Motor neuron (in vitro differentiated cells): ENCODE results near the gene MYLK. TPM values are rescaled to one million over a fixed set of nuclear protein-coding genes. Genes with fewer than 3 reads are reported as not detected.

Experiments
- ATAC-seq, 8 experiments: fragments of 200-7000 bp; cut with Tn5 transposase; replicated peaks in 6 of 8; 2 replicates each; pipeline ENCODE4 v1.8.0; 2021; ENCODE audit warnings: mild to moderate bottlenecking in 8 of 8, moderate library complexity in 8 of 8
- H3K27ac ChIP-seq, 2 donors: fragments of 250-450 bp; sonication (Bioruptor Pico); 2 replicates each; pipeline ENCODE4 v1.9.0; 2021; ENCODE audit warnings: antibody characterized with exemption in 2 of 2, mild to moderate bottlenecking in 2 of 2, moderate library complexity in 1 of 2
- H3K4me1 ChIP-seq, 2 donors: fragments of 250-450 bp; sonication (Bioruptor Pico); replicated peaks in 1 of 2; 2 replicates each; pipeline ENCODE4 v1.6.1; 2021; ENCODE audit warnings: antibody characterized with exemption in 2 of 2, mild to moderate bottlenecking in 2 of 2, moderate library complexity in 1 of 2
- H3K4me3 ChIP-seq, 5 donors: fragments of 250-450 bp; sonication (Bioruptor Pico); 2 replicates each; pipeline ENCODE4 v1.9.0; 2021; ENCODE audit warnings: antibody characterized with exemption in 5 of 5, mild to moderate bottlenecking in 5 of 5, moderate library complexity in 4 of 5
- whole genome bisulfite sequencing, 10 experiments: fragments of 450-650 bp; shearing (Covaris generic); methylation state at CpG; one replicate each; pipeline ENCODE4 v1.0.0; 2022; 5-methylcytosine and 5-hydroxymethylcytosine counted together
- in situ Hi-C, 9 experiments: fragments of 400-800 bp; cut with MboI; loops; one replicate each; pipeline ENCODE4 v1.15.0; 2021; ENCODE audit warnings: low sequenced_read_pairs in 9 of 9, low pct_unique_long_range_greater_than_20kb in 2 of 9; ENCODE audit not compliant: unreplicated experiment in 9 of 9
- total RNA-seq, 8 experiments: library from RNA; unstranded; fragments of 300-600 nt; gene quantifications; 2 replicates each; pipeline versions ENCODE4 v1.2.3 to v1.2.4, GENCODE V29; 2022

MYLK gene
- total RNA-seq, 8 experiments from 2014 or later = 1.8 to 18.7 (median 6.1) TPM

DNA sequence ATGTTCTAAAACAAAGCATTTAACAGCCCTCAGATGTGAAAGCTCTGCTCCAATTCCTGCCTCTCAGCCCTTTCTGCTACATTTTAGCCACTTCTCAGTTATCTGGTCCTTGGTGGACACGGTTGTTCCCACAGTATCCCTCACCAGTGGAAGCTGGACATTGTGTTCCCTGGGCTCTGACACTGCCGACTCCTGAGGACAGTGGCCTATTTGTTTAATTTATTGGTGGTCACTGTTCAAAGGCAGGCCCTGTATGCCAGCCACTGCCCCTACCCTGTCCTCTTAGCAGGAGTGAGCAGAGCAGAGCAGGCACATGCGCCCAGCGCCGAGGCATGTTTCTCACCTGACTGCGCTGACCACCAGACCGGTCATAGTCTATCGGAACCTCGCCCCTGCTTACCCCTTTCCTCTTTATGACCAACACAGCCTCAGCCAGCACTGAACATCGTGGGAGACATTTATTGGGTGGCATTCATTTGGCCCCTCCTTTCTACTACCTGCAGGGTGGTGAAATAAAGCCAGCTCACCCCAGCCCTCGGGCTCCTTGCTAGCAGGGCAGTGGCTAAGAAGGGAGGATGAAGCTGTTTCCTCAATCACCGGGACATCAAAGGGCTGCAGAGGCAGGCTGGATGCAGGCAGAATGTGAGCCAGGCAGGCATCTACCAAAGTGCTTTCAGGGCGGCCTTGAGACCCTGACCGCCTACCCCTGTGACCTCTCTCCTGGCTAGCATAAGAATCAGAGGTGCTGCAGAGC, 245.0 kb downstream of the MYLK start:
- Histone ChIP-seq H3K27ac (no peak overlapping the region), H3K4me1 (peaks cover 0 to 8% of the 10 kb centered on the region in 2 donors), H3K4me3 (no peak overlapping the region)
- in situ Hi-C loops = no loop called here
- peak in 2 of 8 experiments; percentile 6 to 13 for ATAC-seq
- WGBS, 10 experiments = 50 to 90% (median 69%) methylated on average over 1 to 8 of the region's 14 CpGs; no CpG with 5 or more reads in 3 of the 10 experiments

DNA sequence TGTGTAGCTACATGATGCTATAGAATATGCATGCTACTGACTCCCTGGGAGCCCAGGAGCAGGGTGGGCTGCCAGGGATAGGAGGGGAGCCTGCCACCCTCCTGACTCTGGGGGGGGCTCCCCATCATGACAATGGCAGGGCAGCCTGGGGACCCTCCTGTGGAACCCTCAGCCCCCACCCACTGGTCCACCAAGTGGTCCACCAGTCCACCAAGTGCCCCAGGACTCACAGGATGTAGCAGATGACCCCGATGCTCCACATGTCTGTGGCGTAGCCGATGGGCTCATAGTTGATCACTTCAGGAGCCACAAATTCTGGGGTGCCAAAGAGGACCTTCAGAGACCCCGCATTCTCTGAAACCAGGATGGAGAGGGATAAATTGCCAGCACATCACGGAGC, 246.3 kb downstream of the MYLK start:
- Histone ChIP-seq H3K4me3 (no peak overlapping the region), H3K27ac (no peak overlapping the region), H3K4me1 (peaks cover 0 to 8% of the 10 kb centered on the region in 2 donors)
- WGBS, 10 experiments = 100% methylated on average over 1 of the region's 5 CpGs; no CpG with 5 or more reads in 8 of the 10 experiments
- no peak for ATAC-seq
- in situ Hi-C loops = no loop called here

DNA sequence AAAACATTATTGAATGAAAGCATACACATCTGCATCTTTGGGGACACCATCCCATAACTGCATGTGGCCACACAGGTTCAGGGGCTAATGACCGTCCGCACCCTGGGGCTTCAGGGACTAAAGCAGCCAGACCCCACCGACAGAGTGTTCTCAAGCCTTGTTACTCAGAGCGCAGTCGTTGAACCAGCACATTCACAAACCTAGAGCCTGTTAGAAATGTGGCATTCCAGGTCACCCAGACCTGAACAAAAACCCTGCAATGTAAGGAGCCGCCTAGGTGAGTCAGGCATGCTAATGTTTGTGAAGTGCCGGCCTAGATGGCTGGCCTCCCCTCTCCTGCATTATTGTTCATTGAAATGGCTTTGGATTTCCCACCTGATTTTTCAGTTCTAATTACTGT, 247.0 kb downstream of the MYLK start:
- WGBS, 10 experiments = 64 to 100% (median 92%) methylated on average over 2 to 5 of the region's 7 CpGs; no CpG with 5 or more reads in 4 of the 10 experiments
- peak in 2 of 8 experiments; percentile 17 to 47 for ATAC-seq
- in situ Hi-C loops = no loop called here
- Histone ChIP-seq H3K4me3 (no peak overlapping the region), H3K4me1 (peaks cover 0 to 11% of the 10 kb centered on the region in 2 donors), H3K27ac (no peak overlapping the region)

DNA sequence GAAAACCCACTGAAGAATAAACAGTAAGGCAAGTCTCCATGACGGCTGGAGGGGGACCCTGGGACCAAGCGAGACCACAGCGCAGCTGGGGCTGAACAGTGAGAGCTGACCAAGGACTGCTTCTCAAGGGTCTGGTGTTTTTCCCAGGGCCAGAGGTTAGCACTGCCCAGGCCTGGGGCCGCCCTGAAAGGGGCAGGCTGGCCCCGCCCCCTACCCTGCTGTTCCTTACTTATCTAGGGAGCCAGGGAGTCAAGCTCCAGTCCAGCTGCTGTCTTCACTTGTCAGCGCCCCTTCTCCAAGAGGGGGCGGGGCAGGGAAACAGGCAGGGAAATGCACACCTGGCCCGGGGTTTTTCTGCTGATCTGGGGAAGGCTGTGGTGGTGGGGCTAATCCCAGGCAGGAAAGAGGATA, 247.7 kb downstream of the MYLK start:
- H3K27ac ChIP-seq = no peak overlapping the region
- ATAC-seq = peak in 6 of 8 experiments; percentile 9 to 82 (median 49)
- WGBS, 10 experiments = 30 to 48% (median 40%) methylated on average over 2 to 3 of the region's 8 CpGs; no CpG with 5 or more reads in 7 of the 10 experiments
- H3K4me3 ChIP-seq = no peak overlapping the region
- H3K4me1 ChIP-seq = peaks cover 0 to 18% of the 10 kb centered on the region in 2 donors
- in situ Hi-C loops = no loop called here

DNA sequence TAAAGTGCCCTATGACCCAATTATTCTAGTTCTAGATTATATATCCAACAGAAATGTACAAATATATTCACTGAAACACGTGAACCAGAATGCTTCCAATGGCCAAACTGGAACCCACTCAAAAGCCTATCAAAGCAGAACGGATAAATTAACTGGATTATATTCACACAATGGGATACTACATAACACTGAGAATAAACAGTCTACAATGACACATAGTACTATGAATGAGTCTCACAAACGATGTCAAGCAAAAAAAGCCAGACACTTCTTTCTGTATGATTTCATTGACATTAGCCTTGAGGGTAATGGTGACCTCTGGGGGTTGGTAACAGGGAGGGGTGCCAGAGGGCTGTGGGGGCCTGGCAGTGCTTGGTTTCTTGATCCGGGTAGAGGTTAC, 248.4 kb downstream of the MYLK start:
- no peak for ATAC-seq
- H3K27ac ChIP-seq = no peak overlapping the region
- H3K4me3 ChIP-seq = no peak overlapping the region
- in situ Hi-C loops = no loop called here
- 32 to 100% (median 73%) methylated on average over 1 to 3 of the region's 4 CpGs; no CpG with 5 or more reads in 1 of the 10 experiments for WGBS, 10 experiments
- H3K4me1 ChIP-seq = peaks cover 0 to 20% of the 10 kb centered on the region in 2 donors

DNA sequence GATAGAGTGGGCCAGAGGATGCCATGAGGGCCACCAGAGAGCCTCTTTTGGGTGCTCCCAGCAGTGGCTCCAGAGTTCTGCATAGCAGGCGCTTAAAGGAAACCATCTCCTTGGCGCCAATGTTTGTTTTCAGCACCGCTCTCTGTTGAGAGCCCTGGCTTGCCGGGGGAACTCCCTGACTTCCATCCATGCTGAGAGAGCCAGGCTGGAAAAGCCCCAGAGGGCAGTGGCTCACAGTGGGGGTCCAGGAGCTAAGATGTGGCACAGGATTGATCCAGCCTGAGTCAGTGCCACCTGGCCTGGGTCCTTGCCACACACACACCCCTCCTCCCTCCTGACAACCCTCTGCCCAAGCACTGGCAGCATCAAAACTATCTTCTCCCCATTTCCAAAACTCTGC, 248.9 kb downstream of the MYLK start:
- H3K4me1 ChIP-seq = peaks cover 0 to 20% of the 10 kb centered on the region in 2 donors
- H3K27ac ChIP-seq = no peak overlapping the region
- WGBS, 10 experiments = 94 to 100% (median 100%) methylated on average over 1 to 3 of the region's 4 CpGs; no CpG with 5 or more reads in 7 of the 10 experiments
- no peak overlapping the region for H3K4me3 ChIP-seq
- peak in 1 of 8 experiments; percentile 26 for ATAC-seq
- in situ Hi-C loops = no loop called here

DNA sequence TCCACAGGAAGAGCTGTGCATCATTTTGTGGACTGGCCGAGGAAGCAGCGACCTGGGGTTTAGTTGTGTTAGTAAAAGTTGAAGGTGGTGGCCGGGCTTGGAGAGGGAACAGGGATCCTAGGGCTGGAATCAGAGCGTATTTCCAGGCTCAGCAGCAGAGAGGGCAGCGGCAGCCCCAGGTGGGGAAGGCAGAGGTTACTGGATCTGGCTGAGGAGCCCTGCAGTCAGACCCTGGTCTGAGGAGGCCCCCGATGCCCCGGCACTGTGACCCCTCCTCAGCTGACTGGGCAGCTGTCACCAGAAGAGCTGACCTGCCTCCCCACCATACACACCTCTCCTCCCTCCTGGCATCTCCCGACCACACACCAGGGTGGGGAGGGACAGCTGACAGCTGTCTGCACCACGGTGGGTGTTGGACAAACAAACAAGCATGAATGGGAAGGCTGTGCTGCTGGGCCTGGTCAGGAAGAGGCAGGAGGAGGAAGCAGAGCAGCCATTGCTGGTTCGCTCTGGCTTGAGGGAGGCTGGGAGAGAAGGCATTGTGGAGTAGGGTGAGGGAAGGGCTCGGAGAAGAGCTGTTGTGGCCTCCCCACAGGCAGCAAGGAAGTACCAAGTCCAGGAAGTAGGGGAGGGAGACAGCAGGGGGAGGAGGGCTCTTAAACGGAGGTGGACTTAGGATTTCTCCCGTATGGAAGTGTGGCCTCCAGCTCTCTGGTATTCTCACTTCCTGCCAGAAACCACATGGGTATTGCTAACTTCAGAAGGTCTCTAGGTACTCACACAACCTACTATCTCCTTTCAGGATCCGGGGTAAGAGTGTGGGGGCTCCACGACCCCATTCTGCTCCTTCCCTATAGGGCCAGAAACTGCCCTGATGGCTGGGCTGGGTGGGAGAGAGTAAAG, 249.7 kb downstream of the MYLK start:
- Histone ChIP-seq H3K27ac (no peak overlapping the region), H3K4me1 (peaks cover 0 to 20% of the 10 kb centered on the region in 2 donors), H3K4me3 (no peak overlapping the region)
- WGBS, 10 experiments = 20 to 100% (median 90%) methylated on average over 1 to 6 of the region's 15 CpGs; no CpG with 5 or more reads in 1 of the 10 experiments
- in situ Hi-C loops = no loop called here
- ATAC-seq = peak in 1 of 8 experiments; percentile 14

DNA sequence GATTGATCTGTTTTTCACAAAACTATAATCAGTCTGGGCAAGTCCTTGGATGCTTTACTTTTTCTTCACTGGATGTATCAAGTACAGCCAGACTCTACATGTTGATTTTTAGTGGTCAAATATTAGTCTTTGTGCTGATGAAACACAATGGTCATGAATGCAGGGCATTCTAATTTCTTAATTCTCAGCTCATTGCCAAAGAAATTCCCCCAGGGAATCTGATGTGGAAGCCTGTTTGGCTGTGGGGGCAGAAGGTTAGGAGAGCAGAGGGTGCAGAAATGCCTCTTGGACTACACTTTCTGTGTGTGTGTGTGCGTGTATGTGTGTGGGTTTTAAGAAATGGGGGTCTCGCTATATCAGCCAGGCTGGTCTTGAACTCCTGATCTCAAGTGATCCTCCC, 250.6 kb downstream of the MYLK start:
- WGBS, 10 experiments = 86 to 100% (median 100%) methylated on average over 1 to 2 of the region's 2 CpGs; no CpG with 5 or more reads in 6 of the 10 experiments
- Histone ChIP-seq H3K4me3 (no peak overlapping the region), H3K4me1 (peaks cover 0 to 20% of the 10 kb centered on the region in 2 donors), H3K27ac (no peak overlapping the region)
- in situ Hi-C loops = no loop called here
- no peak for ATAC-seq

DNA sequence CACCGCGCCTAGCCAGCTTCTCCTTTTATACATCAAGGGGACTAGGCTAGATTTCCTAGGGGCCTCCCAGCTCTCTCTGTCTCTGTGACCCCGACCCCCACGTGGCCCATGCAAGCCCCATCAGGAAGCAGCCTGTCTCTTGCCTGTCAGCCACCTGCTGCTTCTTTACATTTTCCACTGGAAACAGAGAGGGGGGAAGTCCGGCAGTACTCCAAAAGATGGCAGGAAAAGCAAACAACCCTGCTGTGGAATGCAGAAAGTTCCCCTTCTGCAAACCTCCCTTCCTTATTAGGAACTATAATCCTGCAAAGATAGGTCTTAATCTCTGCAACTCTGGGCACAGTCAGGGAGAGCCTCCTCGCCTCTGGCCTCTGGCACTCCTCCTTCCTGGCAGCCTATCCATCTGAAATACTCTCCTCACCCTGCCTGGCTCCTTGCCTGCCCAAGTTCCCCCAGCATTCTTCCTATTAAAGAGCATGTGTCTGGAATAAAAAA, 251.9 kb downstream of the MYLK start:
- in situ Hi-C loops = no loop called here
- 8 to 86% (median 46%) methylated on average over 1 to 4 of the region's 6 CpGs; no CpG with 5 or more reads in 3 of the 10 experiments for WGBS, 10 experiments
- H3K4me1 ChIP-seq = peaks cover 0 to 20% of the 10 kb centered on the region in 2 donors
- ATAC-seq = peak in 4 of 8 experiments; percentile 36 to 94 (median 50)
- no peak overlapping the region for H3K27ac ChIP-seq
- no peak overlapping the region for H3K4me3 ChIP-seq

DNA sequence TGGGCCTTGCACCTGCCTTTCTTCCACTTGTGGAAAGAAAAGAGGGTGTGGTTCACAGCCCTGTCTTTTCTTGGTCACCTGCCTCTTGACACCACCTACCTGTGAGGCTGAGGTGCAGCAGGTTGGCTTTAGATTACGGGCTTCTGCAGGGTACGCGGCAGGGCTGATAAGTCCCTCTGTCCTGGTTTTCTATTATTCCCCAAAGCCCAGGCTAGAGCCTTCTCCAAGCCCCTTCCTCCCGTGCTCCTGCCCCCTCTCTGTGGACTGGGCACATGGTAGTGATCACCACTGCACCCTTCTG, 254.4 kb downstream of the MYLK start:
- 90 to 93% methylated on average over 2 to 3 of the region's 4 CpGs; no CpG with 5 or more reads in 8 of the 10 experiments for WGBS, 10 experiments
- no peak for ATAC-seq
- no peak overlapping the region for H3K4me3 ChIP-seq
- in situ Hi-C loops = no loop called here
- peaks cover 0 to 12% of the 10 kb centered on the region in 2 donors for H3K4me1 ChIP-seq
- no peak overlapping the region for H3K27ac ChIP-seq

DNA sequence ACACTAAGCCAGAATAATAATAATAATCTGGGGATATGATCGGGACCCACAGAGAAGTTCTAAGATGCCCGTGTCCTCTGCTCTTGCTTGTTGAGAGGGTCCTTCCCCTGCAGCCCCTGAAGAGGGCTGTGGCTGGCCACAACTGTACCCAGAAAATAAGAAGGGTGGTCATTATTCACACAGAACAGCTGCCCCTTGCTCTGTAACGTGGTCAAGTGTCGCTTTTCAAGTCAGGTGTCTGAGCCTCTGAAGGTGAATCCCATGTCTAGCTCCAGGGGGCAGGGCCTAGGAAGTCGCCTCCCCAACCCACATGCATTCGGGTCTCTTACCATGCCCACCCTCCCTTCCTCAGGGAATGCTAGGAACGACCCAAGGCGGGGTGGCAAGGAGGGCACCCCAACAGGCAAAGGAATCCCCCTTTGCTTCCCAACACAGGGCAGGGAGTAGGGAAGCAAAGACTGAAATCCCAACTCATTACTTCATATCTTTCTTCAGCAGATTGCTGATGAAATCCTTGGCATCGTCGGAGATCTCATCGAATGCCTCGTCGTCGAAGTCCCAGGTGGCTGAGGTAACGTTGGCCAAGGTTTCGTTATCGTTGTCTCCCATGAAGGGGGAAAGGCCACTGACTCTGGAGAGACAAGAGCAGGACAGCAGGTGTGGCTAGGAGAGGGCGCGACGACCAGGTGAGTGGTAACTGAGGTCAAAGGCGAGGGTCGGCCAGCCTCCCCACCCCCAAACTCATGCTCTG, 255.0 kb downstream of the MYLK start:
- H3K4me1 ChIP-seq = peaks cover 0 to 12% of the 10 kb centered on the region in 2 donors
- ATAC-seq = no peak
- no peak overlapping the region for H3K4me3 ChIP-seq
- 80 to 100% (median 95%) methylated on average over 1 to 13 of the region's 22 CpGs for WGBS, 10 experiments
- in situ Hi-C loops = no loop called here
- H3K27ac ChIP-seq = no peak overlapping the region
